Gastroesophageal sphincter (tissue), 4 donors: ENCODE measurements around the gene FCHO1. TPM values are rescaled to one million over a fixed set of nuclear protein-coding genes. Genes with fewer than 3 reads are reported as not detected.
A peak's percentile ranks its signal among the peaks of the same experiment; 100 is the strongest.
"Not testable (repeated sequence)": the region's sequence is repeated elsewhere in the genome, so short reads cannot be mapped to it uniquely, and the experiment has no call there.

Experiments used
- ATAC-seq: fragments of 150-250 bp; one replicate; pipeline ENCODE4 v1.9.1; 2016; ENCODE audit warnings: mild to moderate bottlenecking, moderate library complexity
- H3K27ac ChIP-seq, 4 donors: fragments of 200-600 bp; sonication (generic) in 3 of 4; 1 replicate in 3 of 4; 2 replicates in 1 of 4; pipeline ENCODE4 v1.5.1; 2016 to 2019
- H3K27me3 ChIP-seq: fragments of 200-600 bp; sonication (generic); one replicate; pipeline ENCODE4 v1.5.1; 2019
- H3K36me3 ChIP-seq, 2 donors: fragments of 200-600 bp; sonication (generic); one replicate each; pipeline ENCODE4 v1.5.1; 2019; ENCODE audit warnings: control low read depth in 1 of 2
- H3K4me1 ChIP-seq, 3 donors: fragments of 200-600 bp; sonication (generic); 1 replicate in 2 of 3; 2 replicates in 1 of 3; pipeline ENCODE4 v1.5.1; 2016 to 2019; ENCODE audit warnings: control low read depth in 2 of 3
- H3K4me3 ChIP-seq, 2 donors: fragments of 200-600 bp; sonication (generic); one replicate each; pipeline ENCODE4 v1.5.1; 2019; ENCODE audit warnings: mild to moderate bottlenecking in 1 of 2, moderate library complexity in 1 of 2
- H3K9me3 ChIP-seq, 3 donors: fragments of 200-600 bp; sonication (generic); one replicate each; pipeline ENCODE4 v1.5.1; 2017 to 2019; ENCODE audit warnings: control low read depth in 2 of 3
- EP300 ChIP-seq: sonication (generic); formaldehyde crosslinking; IDR thresholded peaks from one replicate; pipeline ENCODE4 v1.6.1; 2017; ENCODE audit warnings: antibody characterized with exemption, mild to moderate bottlenecking
- POLR2A ChIP-seq, 2 donors: fragments of 450-650 bp; IDR thresholded peaks; one replicate each; pipeline ENCODE4 v1.6.1; 2017; ENCODE audit warnings: antibody characterized with exemption in 2 of 2, mild to moderate bottlenecking in 2 of 2, moderate library complexity in 1 of 2
- POLR2AphosphoS5 ChIP-seq: sonication (generic); formaldehyde crosslinking; IDR thresholded peaks from one replicate; pipeline ENCODE4 v1.6.1; 2017; ENCODE audit warnings: antibody characterized with exemption
- WGBS, 2 donors: methylation state at CpG; one replicate each; pipeline ENCODE4 v1.1.5; 2018; ENCODE audit warnings: low coverage in 1 of 2; 5-methylcytosine and 5-hydroxymethylcytosine counted together
- total RNA-seq, 4 donors: library from RNA; depleted of rRNA; stranded (reverse); fragments of >200 nt; gene quantifications; one replicate each; pipeline ENCODE4 v1.1.0, GENCODE V29; 2016
- TF ChIP-seq, protein P1 (sequence below), 4 experiments: fragments of 200-600 bp in 2 of 4; fragments of 450-650 bp in 2 of 4; sonication (generic) in 1 of 4; IDR thresholded peaks; one replicate each; pipeline ENCODE4 v1.5.1; 2017 to 2019; ENCODE audit warnings: antibody characterized with exemption in 4 of 4, mild to moderate bottlenecking in 2 of 4, moderate library complexity in 2 of 4

The FCHO1 gene
- total RNA-seq, 4 donors from 2014 or later, result 1.1 to 4.1 (median 3.2) TPM

DNA sequence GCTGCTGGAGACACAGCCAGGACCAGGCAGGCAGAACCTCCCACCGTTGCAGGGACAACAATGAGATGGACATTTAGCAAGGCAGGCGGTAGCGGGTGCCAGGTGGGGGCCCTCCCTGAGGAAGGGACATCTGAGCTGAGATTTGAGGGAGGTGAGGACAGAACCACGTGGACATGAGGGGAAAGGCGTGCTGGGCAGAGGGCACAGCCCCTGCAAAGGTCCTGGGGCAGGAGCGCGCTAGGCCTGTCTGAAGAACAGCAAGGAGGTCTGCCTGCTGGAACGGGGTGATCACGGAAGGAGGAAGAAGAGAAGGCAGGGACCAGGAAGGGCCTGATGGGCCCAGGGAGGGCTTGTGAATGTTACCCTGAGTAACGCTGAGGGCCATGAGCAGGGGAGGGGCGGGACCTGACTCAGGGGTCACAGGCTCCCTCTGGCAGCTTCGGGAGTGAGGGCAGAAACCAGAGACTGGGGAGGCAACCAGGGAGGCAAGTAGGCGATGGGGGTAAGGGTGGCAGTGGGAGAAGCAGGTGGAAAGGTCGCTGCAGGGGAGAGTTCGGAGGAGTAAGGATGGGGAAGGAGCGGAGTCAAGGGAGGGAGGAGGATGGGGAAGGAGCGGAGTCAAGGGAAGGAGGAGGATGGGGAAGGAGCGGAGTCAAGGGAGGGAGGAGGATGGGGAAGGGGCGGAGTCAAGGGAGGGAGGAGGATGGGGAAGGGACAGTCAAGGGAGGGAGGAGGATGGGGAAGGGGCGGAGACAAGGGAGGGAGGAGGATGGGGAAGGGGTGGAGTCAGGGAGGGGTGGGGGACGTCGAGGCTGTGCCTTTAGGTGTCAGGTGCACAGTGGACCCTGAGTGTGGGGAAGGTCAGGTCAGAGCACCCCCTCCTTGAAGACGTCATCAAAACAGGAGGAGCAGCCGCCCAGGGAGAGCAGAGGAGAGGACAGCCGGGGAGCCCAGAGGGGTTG lies 28.0 kb downstream of the FCHO1 start:
- H3K4me1 ChIP-seq, result peaks cover 0 to 19% (median 0%) of the 10 kb centered on the region in 3 donors
- H3K4me3 ChIP-seq, result peak overlapping the region in 1 of 2 donors; percentile 23
- TF ChIP-seq EP300 (no peak), POLR2A (IDR thresholded peaks at IDR 0.05) (no peak), POLR2AphosphoS5 (no peak)
- TF ChIP-seq, protein P1, sequence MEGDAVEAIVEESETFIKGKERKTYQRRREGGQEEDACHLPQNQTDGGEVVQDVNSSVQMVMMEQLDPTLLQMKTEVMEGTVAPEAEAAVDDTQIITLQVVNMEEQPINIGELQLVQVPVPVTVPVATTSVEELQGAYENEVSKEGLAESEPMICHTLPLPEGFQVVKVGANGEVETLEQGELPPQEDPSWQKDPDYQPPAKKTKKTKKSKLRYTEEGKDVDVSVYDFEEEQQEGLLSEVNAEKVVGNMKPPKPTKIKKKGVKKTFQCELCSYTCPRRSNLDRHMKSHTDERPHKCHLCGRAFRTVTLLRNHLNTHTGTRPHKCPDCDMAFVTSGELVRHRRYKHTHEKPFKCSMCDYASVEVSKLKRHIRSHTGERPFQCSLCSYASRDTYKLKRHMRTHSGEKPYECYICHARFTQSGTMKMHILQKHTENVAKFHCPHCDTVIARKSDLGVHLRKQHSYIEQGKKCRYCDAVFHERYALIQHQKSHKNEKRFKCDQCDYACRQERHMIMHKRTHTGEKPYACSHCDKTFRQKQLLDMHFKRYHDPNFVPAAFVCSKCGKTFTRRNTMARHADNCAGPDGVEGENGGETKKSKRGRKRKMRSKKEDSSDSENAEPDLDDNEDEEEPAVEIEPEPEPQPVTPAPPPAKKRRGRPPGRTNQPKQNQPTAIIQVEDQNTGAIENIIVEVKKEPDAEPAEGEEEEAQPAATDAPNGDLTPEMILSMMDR (IDR thresholded peaks at IDR 0.05), result no peak
- no peak overlapping the region for H3K27ac ChIP-seq
- no peaks in the 10 kb centered on the region for H3K36me3 ChIP-seq
- ATAC-seq, result no peak
- peaks cover 89% of the 10 kb centered on the region for H3K27me3 ChIP-seq
- no peaks in the 10 kb centered on the region for H3K9me3 ChIP-seq
- WGBS, 2 donors, result 12 to 13% methylated on average over 12 to 22 of the region's 25 CpGs

DNA sequence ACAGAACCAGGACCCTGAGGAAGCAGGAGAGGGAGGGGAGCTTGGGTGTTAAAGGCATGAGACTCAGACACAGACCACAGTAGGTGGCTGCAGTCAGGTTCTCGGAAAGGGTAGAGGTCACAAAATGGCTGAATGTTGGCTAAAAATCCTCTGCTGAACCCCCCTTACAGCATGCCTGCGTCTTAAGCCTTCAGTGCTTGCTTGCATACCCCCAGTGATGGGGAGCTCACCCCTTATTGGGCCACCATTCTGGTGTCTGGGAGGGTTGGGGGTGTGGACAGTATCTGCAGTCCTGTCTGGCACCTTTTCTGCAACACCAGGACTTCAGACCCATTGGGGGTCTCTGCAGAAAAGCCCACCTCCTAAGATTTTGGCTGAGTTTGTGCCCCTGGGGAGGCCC lies 29.5 kb downstream of the FCHO1 start:
- 100% methylated on average over 1 of the region's 2 CpGs; no CpG with 5 or more reads in 1 of the 2 donors for WGBS, 2 donors
- peaks cover 0 to 22% (median 0%) of the 10 kb centered on the region in 3 donors for H3K4me1 ChIP-seq
- no peak for ATAC-seq
- H3K9me3 ChIP-seq, result no peaks in the 10 kb centered on the region
- no peak for TF ChIP-seq EP300
- no peak for TF ChIP-seq POLR2AphosphoS5
- no peak overlapping the region for H3K4me3 ChIP-seq
- no peaks in the 10 kb centered on the region for H3K36me3 ChIP-seq
- no peak overlapping the region for H3K27ac ChIP-seq
- peaks cover 88% of the 10 kb centered on the region for H3K27me3 ChIP-seq

DNA sequence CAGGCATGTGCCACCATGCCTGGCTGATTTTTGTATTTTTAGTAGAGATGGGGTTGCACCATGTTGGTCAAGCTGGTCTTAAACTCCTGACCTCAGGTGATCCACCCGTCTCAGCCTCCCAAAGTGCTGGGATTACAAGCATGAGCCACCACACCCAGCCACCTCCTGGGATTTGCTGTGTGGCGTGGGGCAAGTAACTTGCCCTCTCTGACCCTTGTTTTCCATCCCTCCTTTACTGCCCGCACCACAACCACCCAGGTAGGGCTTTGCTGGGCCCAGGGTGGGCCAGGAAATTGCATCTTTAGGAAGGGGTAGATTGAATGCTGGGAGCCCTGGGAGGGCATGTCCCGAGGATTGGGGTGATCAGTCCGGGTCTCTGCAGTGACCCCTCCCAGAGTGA lies 32.4 kb downstream of the FCHO1 start:
- ATAC-seq, H3K36me3 ChIP-seq, H3K9me3 ChIP-seq, H3K4me3 ChIP-seq, H3K27ac ChIP-seq: not testable (repeated sequence)
- 31% methylated on average over 3 of the region's 5 CpGs; no CpG with 5 or more reads in 1 of the 2 donors for WGBS, 2 donors
- Histone ChIP-seq H3K4me1 (peaks cover 0 to 16% (median 0%) of the 10 kb centered on the region in 3 donors), H3K27me3 (peaks cover 74% of the 10 kb centered on the region)

DNA sequence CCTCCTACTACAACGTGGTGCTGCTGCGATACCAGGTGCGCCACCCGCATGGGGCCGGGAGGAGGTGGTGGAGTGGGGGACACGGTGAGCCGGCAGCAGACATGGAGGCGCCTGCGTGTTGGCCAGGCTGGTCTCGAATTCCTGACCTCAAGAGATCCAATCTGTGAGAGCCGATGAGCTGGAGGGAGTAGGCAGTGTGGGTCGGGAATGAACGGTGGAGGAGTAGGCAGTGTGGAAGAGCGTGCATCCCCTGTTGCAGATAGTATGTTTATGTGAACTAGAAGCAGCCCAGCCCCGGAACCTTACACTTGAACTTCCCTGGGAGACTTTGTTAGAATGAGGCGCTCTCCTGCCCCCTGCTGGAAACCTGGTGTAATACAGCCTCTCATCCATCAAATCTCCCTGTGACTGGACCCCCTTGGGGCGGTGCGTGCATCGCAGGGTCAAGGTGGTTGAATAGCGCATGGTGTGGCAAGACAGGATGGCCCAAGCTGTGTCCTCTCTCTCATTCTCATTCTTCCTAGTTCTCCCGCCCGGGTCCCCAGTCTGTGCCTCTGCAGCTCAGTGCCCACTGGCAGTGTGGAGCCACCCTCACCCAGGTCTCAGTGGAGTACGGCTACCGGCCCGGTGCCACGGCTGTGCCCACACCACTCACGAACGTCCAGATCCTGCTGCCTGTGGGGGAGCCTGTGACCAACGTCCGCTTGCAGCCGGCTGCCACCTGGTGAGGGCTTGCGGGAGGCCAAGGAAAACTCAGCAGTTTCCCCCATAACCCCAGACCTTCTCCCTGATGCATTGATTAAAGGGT lies 33.1 kb downstream of the FCHO1 start:
- peaks cover 0 to 9% (median 0%) of the 10 kb centered on the region in 3 donors for H3K4me1 ChIP-seq
- TF ChIP-seq, protein P1 (IDR thresholded peaks at IDR 0.05), result peak in 3 of 4 experiments; percentile 57 to 71 (median 57)
- no peak for TF ChIP-seq POLR2A (IDR thresholded peaks at IDR 0.05)
- no peaks in the 10 kb centered on the region for H3K9me3 ChIP-seq
- no peak for ATAC-seq
- peaks cover 74% of the 10 kb centered on the region for H3K27me3 ChIP-seq
- WGBS, 2 donors, result 4 to 34% methylated on average over 5 to 7 of the region's 32 CpGs
- no peak overlapping the region for H3K4me3 ChIP-seq
- H3K27ac ChIP-seq, result no peak overlapping the region
- no peaks in the 10 kb centered on the region for H3K36me3 ChIP-seq

DNA sequence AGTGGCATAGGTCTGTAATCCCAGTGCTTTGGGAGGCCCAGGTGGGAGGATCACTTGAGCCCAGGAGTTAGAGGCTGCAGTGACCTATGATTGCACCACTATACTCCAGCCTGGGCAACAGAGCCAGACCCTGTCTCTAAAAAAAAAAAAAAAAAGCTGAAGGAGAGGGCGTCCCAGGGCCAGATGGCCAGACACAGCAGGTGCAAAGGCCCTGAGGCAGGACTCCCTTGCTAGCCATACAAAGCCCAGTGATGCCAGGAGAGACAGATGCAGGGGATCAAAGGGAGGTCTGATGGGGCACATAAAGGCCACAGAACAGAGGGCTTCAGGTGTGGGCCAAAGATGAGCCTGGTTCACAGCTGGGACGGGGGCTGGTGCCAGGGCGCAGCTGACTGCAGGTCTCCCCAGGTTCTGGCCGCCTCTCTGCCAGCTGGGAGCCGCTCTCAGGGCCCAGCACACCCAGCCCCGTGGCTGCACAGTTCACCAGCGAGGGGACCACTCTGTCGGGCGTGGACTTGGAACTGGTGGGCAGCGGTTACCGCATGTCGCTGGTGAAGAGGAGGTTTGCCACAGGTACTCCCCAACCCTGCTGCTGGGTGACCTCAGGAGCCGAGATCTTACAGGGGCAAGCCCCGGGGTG lies 36.1 kb downstream of the FCHO1 start:
- Histone ChIP-seq H3K9me3 (no peaks in the 10 kb centered on the region), H3K27ac (no peak overlapping the region), H3K27me3 (peaks cover 52% of the 10 kb centered on the region), H3K4me3 (no peak overlapping the region), H3K4me1 (peaks cover 0 to 6% (median 0%) of the 10 kb centered on the region in 3 donors), H3K36me3 (no peaks in the 10 kb centered on the region)
- 100% methylated on average over 1 of the region's 14 CpGs; no CpG with 5 or more reads in 1 of the 2 donors for WGBS, 2 donors
- no peak for ATAC-seq
- TF ChIP-seq, protein P1 (IDR thresholded peaks at IDR 0.05), result no peak
- TF ChIP-seq POLR2A (IDR thresholded peaks at IDR 0.05) (no peak), EP300 (no peak), POLR2AphosphoS5 (no peak)
